H1 (cell line): ENCODE data around the gene CHCHD1. TPM values are rescaled to one million over a fixed set of nuclear protein-coding genes. Genes with fewer than 3 reads are reported as not detected.

Experiments
- CTCF ChIA-PET: fragments of 300-600 bp; sonication (Branson Sonifier 250); formaldehyde crosslinking; loops from one replicate; lab custom pipeline; 2021; ENCODE audit not compliant: partially characterized antibody; lab: Charles Lee
- POLR2A ChIA-PET: fragments of 300-600 bp; sonication (Branson Sonifier 250); formaldehyde crosslinking; loops from one replicate; lab custom pipeline; 2021; ENCODE audit warnings: inconsistent platforms; ENCODE audit not compliant: partially characterized antibody; lab: Charles Lee
- DNase-seq, 2 experiments: peaks; one replicate each; pipeline versions ENCODE4 v3.0.0 to v3.0.0-alpha.2; 2010 to 2022; ENCODE audit warnings: low spot score in 2 of 2, low read depth in 1 of 2, mixed read lengths in 1 of 2
- FAIRE-seq: peaks from 2 replicates; lab custom pipeline; 2011; peaks lifted over from hg19 to GRCh38; lab: Jason Lieb, UNC
- H2AFZ ChIP-seq: 2 replicates; pipeline ENCODE4 v1.8.1; 2012; ENCODE audit warnings: low read length, inconsistent platforms
- H2AK5ac ChIP-seq: 2 replicates; pipeline ENCODE4 v1.6.1; 2013; ENCODE audit warnings: low read depth, low read length
- H2BK120ac ChIP-seq: replicated peaks from 2 replicates; pipeline ENCODE3; 2013; ENCODE audit warnings: low read depth, low read length, inconsistent platforms
- H2BK12ac ChIP-seq: 2 replicates; pipeline ENCODE4 v1.6.1; 2013; ENCODE audit warnings: low read depth, low read length
- H2BK15ac ChIP-seq: 2 replicates; pipeline ENCODE4 v1.6.1; 2013; ENCODE audit warnings: low read length
- H2BK20ac ChIP-seq: 2 replicates; pipeline ENCODE4 v1.6.1; 2013; ENCODE audit warnings: low read length
- H2BK5ac ChIP-seq: 2 replicates; pipeline ENCODE4 v1.6.1; 2013; ENCODE audit warnings: low read depth, low read length
- H3K14ac ChIP-seq: 2 replicates; pipeline ENCODE4 v1.6.1; 2013; ENCODE audit warnings: inconsistent platforms; ENCODE audit not compliant: insufficient read length
- H3K18ac ChIP-seq: 2 replicates; pipeline ENCODE4 v1.6.1; 2013; ENCODE audit warnings: low read length; ENCODE audit errors: extremely low read depth
- H3K23ac ChIP-seq: 2 replicates; pipeline ENCODE4 v1.6.1; 2013; ENCODE audit warnings: inconsistent platforms; ENCODE audit not compliant: insufficient read length
- H3K23me2 ChIP-seq: 2 replicates; pipeline ENCODE4 v1.6.1; 2013; ENCODE audit warnings: low read depth, low read length
- H3K27ac ChIP-seq: 2 replicates; pipeline ENCODE4 v1.6.1; 2011; ENCODE audit warnings: low read depth, low read length, inconsistent platforms
- H3K27me3 ChIP-seq, 4 experiments: replicated peaks in 1 of 4; 1 replicate in 1 of 4; 2 replicates in 3 of 4; pipeline versions ENCODE4 v1.6.1 to v1.8.1; 2011 to 2013; ENCODE audit warnings: low read length in 3 of 4, mild to moderate bottlenecking in 3 of 4, inconsistent platforms in 2 of 4, mixed read lengths in 2 of 4, moderate library complexity in 1 of 4; ENCODE audit not compliant: control insufficient read depth in 3 of 4, insufficient read depth in 3 of 4; ENCODE audit errors: extremely low read depth in 1 of 4
- H3K36me3 ChIP-seq, 4 experiments: 2 replicates each; pipeline versions ENCODE4 v1.6.1 to v1.8.1; 2011 to 2013; ENCODE audit warnings: mild to moderate bottlenecking in 4 of 4, low read length in 3 of 4, moderate library complexity in 2 of 4, control low read depth in 1 of 4, inconsistent platforms in 1 of 4; ENCODE audit not compliant: insufficient read depth in 4 of 4, control insufficient read depth in 2 of 4
- H3K4ac ChIP-seq: replicated peaks from 2 replicates; pipeline ENCODE3; 2013; ENCODE audit warnings: low read length, low read depth, mixed read lengths, inconsistent platforms; ENCODE audit not compliant: insufficient read length
- H3K4me1 ChIP-seq, 4 experiments: replicated peaks in 1 of 4; 1 replicate in 1 of 4; 2 replicates in 3 of 4; pipeline versions ENCODE4 v1.6.1 to v1.8.1; 2011 to 2013; ENCODE audit warnings: low read length in 3 of 4, inconsistent platforms in 2 of 4, mixed read lengths in 1 of 4; ENCODE audit not compliant: insufficient read depth in 4 of 4, control insufficient read depth in 3 of 4
- H3K4me2 ChIP-seq, 2 experiments: 2 replicates each; pipeline versions ENCODE4 v1.6.1 to v1.8.1; 2011 to 2013; ENCODE audit warnings: low read depth in 2 of 2, low read length in 2 of 2, control low read depth in 1 of 2, inconsistent platforms in 1 of 2, mild to moderate bottlenecking in 1 of 2; ENCODE audit not compliant: insufficient read depth in 1 of 2
- H3K4me3 ChIP-seq, 4 experiments: fragments of 200-600, 300-600 bp in 1 of 4; sonication (generic), shearing (Covaris generic), sonication (Bioruptor Twin) in 1 of 4; 2 replicates each; pipeline versions ENCODE4 v1.5.1 to v1.8.1; 2011 to 2016; ENCODE audit warnings: low read length in 4 of 4, low read depth in 3 of 4, control low read depth in 2 of 4, inconsistent platforms in 2 of 4, mild to moderate bottlenecking in 2 of 4, mixed read lengths in 1 of 4, moderate library complexity in 1 of 4; ENCODE audit not compliant: insufficient read depth in 2 of 4; ENCODE audit errors: extremely low read depth in 1 of 4
- H3K56ac ChIP-seq: replicated peaks from 2 replicates; pipeline ENCODE3; 2013; ENCODE audit warnings: low read depth, mild to moderate bottlenecking, mixed read lengths, low read length, inconsistent platforms; ENCODE audit not compliant: insufficient read length
- H3K79me1 ChIP-seq: 2 replicates; pipeline ENCODE4 v1.6.1; 2013; ENCODE audit warnings: low read depth, low read length, control low read depth
- H3K79me2 ChIP-seq, 2 experiments: 2 replicates each; pipeline versions ENCODE4 v1.6.1 to v1.8.1; 2012 to 2013; ENCODE audit warnings: low read length in 2 of 2, mild to moderate bottlenecking in 2 of 2, inconsistent platforms in 1 of 2; ENCODE audit not compliant: insufficient read depth in 2 of 2, control insufficient read depth in 1 of 2
- H3K9ac ChIP-seq, 4 experiments: replicated peaks in 1 of 4; 1 replicate in 1 of 4; 2 replicates in 3 of 4; pipeline versions ENCODE4 v1.6.1 to v1.8.1; 2011 to 2013; ENCODE audit warnings: low read depth in 3 of 4, low read length in 3 of 4, control low read depth in 2 of 4, mild to moderate bottlenecking in 2 of 4, moderate library complexity in 2 of 4, inconsistent platforms in 1 of 4; ENCODE audit errors: extremely low read depth in 1 of 4
- H3K9me3 ChIP-seq, 2 experiments: 2 replicates each; pipeline versions ENCODE4 v1.6.1 to v1.8.1; 2012 to 2013; ENCODE audit warnings: mild to moderate bottlenecking in 2 of 2, moderate library complexity in 2 of 2, control low read depth in 1 of 2, inconsistent platforms in 1 of 2, low read depth in 1 of 2, low read length in 1 of 2, mixed read lengths in 1 of 2; ENCODE audit not compliant: insufficient read depth in 2 of 2
- H4K20me1 ChIP-seq, 2 experiments: replicated peaks in 1 of 2; 2 replicates each; pipeline versions ENCODE3 to v1.8.1; 2011 to 2013; ENCODE audit warnings: inconsistent platforms in 2 of 2, low read length in 2 of 2, mild to moderate bottlenecking in 1 of 2; ENCODE audit not compliant: insufficient read depth in 2 of 2, control insufficient read depth in 1 of 2
- H4K5ac ChIP-seq: 2 replicates; pipeline ENCODE4 v1.6.1; 2013; ENCODE audit warnings: low read length, low read depth, mixed read lengths, inconsistent platforms; ENCODE audit not compliant: insufficient read length
- H4K8ac ChIP-seq: 2 replicates; pipeline ENCODE4 v1.8.0; 2013; ENCODE audit warnings: mild to moderate bottlenecking, moderate library complexity, low read length, inconsistent platforms; ENCODE audit not compliant: insufficient read depth; ENCODE audit errors: extremely low read depth
- H4K91ac ChIP-seq: replicated peaks from 2 replicates; pipeline ENCODE3; 2013; ENCODE audit warnings: low read length, mixed read lengths, inconsistent platforms; ENCODE audit not compliant: insufficient read length
- CEBPB ChIP-seq: IDR thresholded peaks from 2 replicates; pipeline ENCODE4 v1.6.1; 2012; ENCODE audit warnings: low read depth, low read length
- RNF2 ChIP-seq: fragments of 200-900, 300-1000 bp; sonication (generic); IDR thresholded peaks from 2 replicates; pipeline ENCODE4 v1.7.1; 2016; ENCODE audit warnings: borderline replicate concordance, low read depth, mild to moderate bottlenecking, antibody characterized with exemption, low read length; ENCODE audit not compliant: poor library complexity, severe bottlenecking; ENCODE audit errors: missing control alignments
- SIRT6 ChIP-seq: IDR thresholded peaks from one replicate; pipeline ENCODE4 v1.7.1; 2012; ENCODE audit warnings: low read length, inconsistent platforms
- WGBS, 2 experiments: shearing (Covaris generic) in 1 of 2; methylation state at CpG; one replicate each; pipeline versions ENCODE4 v1.1.6 to v1.1.7; 2013 to 2015; ENCODE audit warnings: low lambda C conversion rate in 2 of 2, mixed read lengths in 2 of 2, inconsistent platforms in 1 of 2, low coverage in 1 of 2, missing lambda C conversion rate in 1 of 2; ENCODE audit not compliant: insufficient replicate concordance in 2 of 2, insufficient coverage in 1 of 2, insufficient read length in 1 of 2; ENCODE audit errors: extremely low coverage in 1 of 2, missing lambda C conversion rate in 1 of 2; 5-methylcytosine and 5-hydroxymethylcytosine counted together
- polyA plus RNA-seq, 7 experiments: library from polyadenylated mRNA; depleted of rRNA in 3 of 7; stranded (reverse) in 5 of 7; unstranded in 2 of 7; fragments of >200 nt in 5 of 7; fragments of 200-250 nt in 2 of 7; gene quantifications; 1 replicate in 5 of 7; 2 replicates in 1 of 7; 4 replicates in 1 of 7; pipeline versions ENCODE4 v1.2.1 to v1.2.3, GENCODE V29; 2011 to 2013; ENCODE audit warnings: missing spikeins in 2 of 7, mixed read lengths in 2 of 7
- total RNA-seq: library from RNA; stranded (reverse); fragmentation: NEBNext Ultra II Directional; extraction: Animal tissue kit (Norgen Biotek cat#: 25700); gene quantifications from 2 replicates; pipeline ENCODE4 v1.2.1, GENCODE V29; 2021

Gene CHCHD1
- total and polyA plus RNA-seq, 2 of the 8 experiments (the other 6 are each of a cell fraction or from before 2014, with no cell fraction given), result 44.9 to 58.1 TPM

GRCh38 chr10:73765066-73765465 lies 16.8 kb upstream of the CHCHD1 start:
- no peak overlapping the region for H3K23ac ChIP-seq
- no peak overlapping the region for H2BK12ac ChIP-seq
- no peak overlapping the region for H3K18ac ChIP-seq
- no peaks in the 10 kb centered on the region for H3K9me3 ChIP-seq
- H3K4me3 ChIP-seq, result no peak overlapping the region
- no peak overlapping the region for H2BK120ac ChIP-seq
- no peak overlapping the region for H3K9ac ChIP-seq
- no peaks in the 10 kb centered on the region for H3K79me1 ChIP-seq
- no peak overlapping the region for H2AFZ ChIP-seq
- no peak overlapping the region for H3K4me2 ChIP-seq
- POLR2A ChIA-PET, result interaction anchor here (1.0 to 1.5 kb wide), 2 partner anchors 9 to 15 kb away, joined by 3 read pairs; no protein-coding TSS in a partner anchor
- no peaks in the 10 kb centered on the region for H3K23me2 ChIP-seq
- 94% methylated on average over 6 of the region's 6 CpGs; no CpG with 5 or more reads in 1 of the 2 experiments for WGBS, 2 experiments
- no peak overlapping the region for H3K27ac ChIP-seq
- TF ChIP-seq RNF2 (no peak), CEBPB (no peak), SIRT6 (no peak)
- no peak overlapping the region for H2BK5ac ChIP-seq
- H3K56ac ChIP-seq, result no peak overlapping the region
- H4K91ac ChIP-seq, result no peak overlapping the region
- no peak overlapping the region for H3K14ac ChIP-seq
- H3K4me1 ChIP-seq, result no peaks in the 10 kb centered on the region
- H3K36me3 ChIP-seq, result peaks cover 18 to 72% (median 49%) of the 10 kb centered on the region in 4 experiments
- DNase-seq (no peak), FAIRE-seq (no peak)
- H4K20me1 ChIP-seq, result peaks cover 0 to 2% of the 10 kb centered on the region in 2 experiments
- H2AK5ac ChIP-seq, result no peak overlapping the region
- H3K4ac ChIP-seq, result no peak overlapping the region
- H2BK15ac ChIP-seq, result no peak overlapping the region
- CTCF ChIA-PET, result no interaction called here
- H2BK20ac ChIP-seq, result no peak overlapping the region
- H3K27me3 ChIP-seq, result no peaks in the 10 kb centered on the region
- no peaks in the 10 kb centered on the region for H3K79me2 ChIP-seq
- H4K8ac ChIP-seq, result no peak overlapping the region
- no peak overlapping the region for H4K5ac ChIP-seq
